Mucosa of rectum (tissue), 2 donors: ENCODE data around the gene NTSR1.

Source experiments
- H3K27ac ChIP-seq, 2 donors: one replicate each; pipeline ENCODE4 v1.7.0; 2013; ENCODE audit warnings: inconsistent platforms in 2 of 2, low read depth in 2 of 2, low read length in 2 of 2
- H3K27me3 ChIP-seq, 2 donors: one replicate each; pipeline ENCODE4 v1.7.0; 2013; ENCODE audit warnings: low read length in 2 of 2; ENCODE audit not compliant: control insufficient read depth in 2 of 2, insufficient read depth in 2 of 2
- H3K36me3 ChIP-seq, 2 donors: one replicate each; pipeline ENCODE4 v1.7.0; 2013; ENCODE audit warnings: low read length in 2 of 2; ENCODE audit not compliant: control insufficient read depth in 2 of 2, insufficient read depth in 2 of 2
- H3K4me1 ChIP-seq, 2 donors: one replicate each; pipeline ENCODE4 v1.7.0; 2013; ENCODE audit warnings: low read length in 2 of 2, mild to moderate bottlenecking in 1 of 2; ENCODE audit not compliant: control insufficient read depth in 2 of 2, insufficient read depth in 2 of 2
- H3K4me3 ChIP-seq, 2 donors: one replicate each; pipeline ENCODE4 v1.7.0; 2013; ENCODE audit warnings: low read length in 2 of 2
- H3K9ac ChIP-seq, 2 donors: one replicate each; pipeline ENCODE4 v1.7.0; 2013; ENCODE audit warnings: low read length in 2 of 2, low read depth in 1 of 2, mild to moderate bottlenecking in 1 of 2
- H3K9me3 ChIP-seq, 2 donors: one replicate each; pipeline ENCODE4 v1.7.0; 2013; ENCODE audit warnings: low read length in 2 of 2; ENCODE audit not compliant: control insufficient read depth in 2 of 2
- donor health status: healthy.
- donor health status: Normal muscosa, but diverticular disease.

The NTSR1 gene

DNA sequence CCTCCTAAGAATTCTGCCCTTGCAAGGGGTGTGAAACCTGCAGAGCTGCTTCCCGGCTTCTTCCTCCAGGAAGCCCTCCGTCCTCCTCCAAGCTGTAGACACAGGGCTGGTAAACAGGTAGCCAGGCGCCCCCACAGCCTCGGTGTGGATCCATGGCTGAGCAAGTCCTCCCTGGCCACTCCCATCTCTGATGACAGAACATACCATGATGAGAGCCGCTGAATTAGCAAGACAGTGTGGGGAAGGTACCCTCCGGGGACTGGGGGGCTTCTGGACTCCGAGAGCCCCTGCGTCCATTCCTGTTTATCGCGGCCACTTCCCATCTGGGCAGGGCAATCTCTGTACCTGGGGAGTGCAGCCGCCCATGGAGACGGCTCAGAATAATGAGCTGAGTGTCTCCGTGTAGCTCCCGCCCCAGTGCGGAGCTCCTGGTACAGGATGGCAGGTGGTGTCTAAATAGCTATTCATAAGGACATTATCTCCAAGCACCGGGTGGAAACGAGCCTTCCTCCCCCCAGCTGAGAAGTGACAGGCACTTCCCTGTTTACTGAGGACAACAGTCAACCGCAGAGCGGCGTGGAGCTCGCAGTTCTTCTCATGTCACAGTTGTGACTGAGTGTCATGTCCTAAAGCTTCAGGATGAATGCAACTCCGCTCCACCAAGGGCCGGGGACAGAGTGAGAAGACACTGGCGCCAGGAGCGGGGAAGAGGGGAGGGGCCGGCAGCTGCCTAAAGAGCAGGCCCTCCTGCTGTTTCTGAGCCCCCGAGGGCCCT, 22.7 kb upstream of the NTSR1 start:
- H3K27me3 ChIP-seq, result peaks cover 4 to 7% of the 10 kb centered on the region in 2 donors
- no peak overlapping the region for H3K4me3 ChIP-seq
- H3K27ac ChIP-seq, result peak overlapping the region in 1 of 2 donors; percentile 19

DNA sequence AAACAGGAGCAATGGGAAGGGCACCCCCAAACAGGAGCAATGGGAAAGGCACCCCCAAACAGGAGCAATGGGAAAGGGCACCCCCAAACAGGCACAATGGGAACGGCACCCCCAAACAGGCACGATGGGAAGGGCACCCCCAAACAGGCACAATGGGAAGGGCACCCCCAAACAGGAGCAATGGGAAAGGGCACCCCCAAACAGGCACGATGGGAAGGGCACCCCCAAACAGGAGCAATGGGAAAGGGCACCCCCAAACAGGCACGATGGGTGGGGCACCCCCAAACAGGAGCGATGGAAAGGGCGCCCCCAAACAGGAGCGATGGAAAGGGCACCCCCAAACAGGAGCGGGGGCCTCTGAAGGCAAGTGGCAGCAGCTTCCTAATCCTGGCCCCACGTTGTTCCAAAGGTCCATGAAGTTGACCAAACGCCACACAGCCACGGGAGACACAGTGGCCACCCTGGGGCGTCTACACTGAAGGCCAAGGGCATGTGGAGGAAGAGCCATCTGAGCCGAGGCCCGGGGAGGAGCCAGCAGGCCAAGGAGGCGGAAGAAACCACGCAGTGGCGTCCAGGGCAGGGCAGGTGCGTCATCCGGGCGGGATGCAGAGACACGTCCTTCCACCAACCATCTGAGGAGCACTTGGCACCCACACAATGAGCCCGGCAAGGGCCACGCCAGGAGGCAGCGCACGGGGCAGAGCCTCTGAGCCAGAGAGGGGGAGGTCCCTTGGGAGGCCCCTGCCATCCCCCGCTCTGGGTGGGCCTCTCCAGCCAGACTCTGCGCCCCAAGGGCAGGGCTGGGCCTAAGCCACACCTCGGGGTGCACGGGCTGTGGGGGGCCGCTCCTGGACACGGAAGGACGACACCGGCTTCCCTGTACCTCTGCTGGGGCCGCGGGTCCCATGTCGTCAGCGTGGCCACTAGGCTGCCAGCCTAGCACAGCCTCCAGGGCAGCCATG, 21.5 kb upstream of the NTSR1 start:
- Histone ChIP-seq H3K9ac (no peak overlapping the region), H3K4me3 (no peak overlapping the region), H3K27ac (no peak overlapping the region), H3K27me3 (peaks cover 4 to 7% of the 10 kb centered on the region in 2 donors), H3K4me1 (peaks cover 3 to 8% of the 10 kb centered on the region in 2 donors), H3K9me3 (no peaks in the 10 kb centered on the region), H3K36me3 (no peaks in the 10 kb centered on the region)

More for the DNA sequence above, 22.7 kb upstream of the NTSR1 start:
- Histone ChIP-seq H3K9me3 (no peaks in the 10 kb centered on the region), H3K4me1 (peaks cover 3 to 8% of the 10 kb centered on the region in 2 donors), H3K9ac (no peak overlapping the region), H3K36me3 (no peaks in the 10 kb centered on the region)

DNA sequence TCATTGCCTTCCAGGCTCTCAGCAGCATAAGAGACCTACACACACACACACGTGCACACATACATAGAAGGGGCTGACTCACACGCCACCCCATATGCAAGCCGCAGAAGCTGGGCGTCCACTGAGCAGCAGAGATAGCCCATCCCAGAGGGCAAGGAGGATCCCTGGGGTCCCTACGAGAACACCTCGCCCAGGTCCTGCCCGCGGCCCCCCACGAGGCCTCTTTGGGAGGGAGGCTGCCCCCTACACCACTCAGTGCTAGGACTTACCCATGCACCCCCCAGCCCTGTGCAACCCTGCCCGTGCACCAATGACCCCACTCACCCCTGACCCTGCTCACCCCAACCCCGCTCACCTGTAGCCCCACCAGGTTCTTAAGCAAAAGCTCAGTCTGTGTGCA, 20.6 kb upstream of the NTSR1 start:
- Histone ChIP-seq H3K9ac (no peak overlapping the region), H3K4me3 (no peak overlapping the region), H3K36me3 (no peaks in the 10 kb centered on the region), H3K27me3 (peaks cover 4 to 7% of the 10 kb centered on the region in 2 donors), H3K27ac (no peak overlapping the region), H3K9me3 (no peaks in the 10 kb centered on the region), H3K4me1 (peaks cover 3 to 8% of the 10 kb centered on the region in 2 donors)

DNA sequence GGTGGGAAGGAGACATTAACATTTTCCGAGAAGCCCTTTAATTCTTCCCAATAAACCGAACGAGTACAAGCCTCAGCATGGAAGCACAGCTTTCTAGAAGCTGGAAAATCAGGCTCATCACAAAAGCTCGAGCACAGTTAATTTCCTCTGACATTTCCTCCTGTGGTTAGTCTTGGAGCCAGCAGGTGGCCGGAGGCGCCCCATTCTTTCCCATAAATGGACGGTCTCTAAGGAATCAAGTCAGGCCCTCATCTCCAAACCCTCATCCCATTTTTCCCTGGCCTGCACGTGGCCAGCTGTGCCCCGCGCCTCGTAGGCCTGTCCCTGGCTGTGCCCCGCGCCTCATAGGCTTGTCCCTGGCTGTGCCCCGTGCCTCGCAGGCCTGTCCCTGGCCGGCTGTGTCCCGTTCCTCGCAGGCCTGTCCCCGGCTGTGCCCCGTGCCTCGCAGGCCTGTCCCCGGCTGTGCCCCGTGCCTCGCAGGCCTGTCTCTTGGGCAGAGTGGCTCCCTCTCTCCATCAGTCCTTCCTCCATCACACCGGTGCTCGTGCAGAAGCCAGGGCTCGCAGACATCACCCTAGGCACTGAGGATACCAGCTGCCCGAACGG, 19.7 kb upstream of the NTSR1 start:
- Histone ChIP-seq H3K27me3 (peaks cover 4 to 7% of the 10 kb centered on the region in 2 donors), H3K27ac (no peak overlapping the region), H3K9ac (no peak overlapping the region), H3K9me3 (no peaks in the 10 kb centered on the region), H3K4me1 (peaks cover 3 to 8% of the 10 kb centered on the region in 2 donors), H3K36me3 (no peaks in the 10 kb centered on the region), H3K4me3 (no peak overlapping the region)

DNA sequence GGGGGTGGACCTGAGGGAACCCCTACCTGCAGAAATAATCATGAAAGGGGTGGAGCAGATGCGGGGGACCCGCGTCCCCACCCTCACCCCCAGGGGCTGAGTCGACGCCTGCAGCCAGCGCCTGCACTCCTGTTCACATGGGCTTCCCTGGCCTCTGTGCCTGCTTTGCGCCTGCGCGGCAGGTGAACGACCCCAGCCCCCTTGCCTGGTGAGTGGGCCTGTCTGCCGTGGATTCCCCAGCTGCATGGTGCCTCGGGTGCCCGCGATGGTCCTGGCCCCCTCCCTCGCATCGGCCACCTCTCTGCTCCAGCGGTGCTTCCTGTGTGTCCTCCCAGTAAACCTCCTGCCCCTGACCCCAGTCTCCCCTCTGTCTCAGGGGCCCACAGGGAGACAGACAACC, 18.8 kb upstream of the NTSR1 start:
- Histone ChIP-seq H3K4me1 (peaks cover 3 to 8% of the 10 kb centered on the region in 2 donors), H3K36me3 (no peaks in the 10 kb centered on the region), H3K27ac (no peak overlapping the region), H3K27me3 (peaks cover 4 to 7% of the 10 kb centered on the region in 2 donors), H3K4me3 (no peak overlapping the region), H3K9ac (no peak overlapping the region), H3K9me3 (no peaks in the 10 kb centered on the region)

DNA sequence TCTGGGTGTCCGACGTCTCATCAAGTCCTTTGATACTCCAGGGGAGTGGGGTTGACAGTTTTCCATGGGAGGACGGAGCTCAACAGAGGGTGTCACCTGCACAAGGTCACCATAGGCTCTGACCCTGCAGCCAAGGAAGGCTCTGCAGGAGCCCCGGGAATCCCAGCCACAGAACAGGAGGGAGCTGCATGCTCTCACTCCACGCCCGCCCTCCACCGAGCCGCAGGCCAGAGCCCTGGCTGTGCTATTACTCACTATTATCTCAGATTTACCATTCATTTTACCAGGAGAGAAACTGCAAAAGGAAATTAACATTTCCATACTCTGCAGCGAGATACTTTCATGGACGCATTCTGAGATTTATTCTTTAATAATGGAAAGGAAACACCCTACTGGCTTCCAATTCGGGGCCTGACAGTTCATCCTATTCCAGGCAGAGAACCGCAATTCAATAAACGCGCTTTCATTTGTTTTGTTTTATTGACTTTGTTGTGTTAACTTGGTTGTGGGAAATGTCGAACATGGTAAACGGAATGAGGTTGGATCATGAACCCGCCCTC, 18.3 kb upstream of the NTSR1 start:
- Histone ChIP-seq H3K27ac (no peak overlapping the region), H3K4me1 (peaks cover 3 to 8% of the 10 kb centered on the region in 2 donors), H3K36me3 (no peaks in the 10 kb centered on the region), H3K4me3 (no peak overlapping the region), H3K9me3 (no peaks in the 10 kb centered on the region), H3K9ac (no peak overlapping the region), H3K27me3 (peaks cover 6 to 8% of the 10 kb centered on the region in 2 donors)

DNA sequence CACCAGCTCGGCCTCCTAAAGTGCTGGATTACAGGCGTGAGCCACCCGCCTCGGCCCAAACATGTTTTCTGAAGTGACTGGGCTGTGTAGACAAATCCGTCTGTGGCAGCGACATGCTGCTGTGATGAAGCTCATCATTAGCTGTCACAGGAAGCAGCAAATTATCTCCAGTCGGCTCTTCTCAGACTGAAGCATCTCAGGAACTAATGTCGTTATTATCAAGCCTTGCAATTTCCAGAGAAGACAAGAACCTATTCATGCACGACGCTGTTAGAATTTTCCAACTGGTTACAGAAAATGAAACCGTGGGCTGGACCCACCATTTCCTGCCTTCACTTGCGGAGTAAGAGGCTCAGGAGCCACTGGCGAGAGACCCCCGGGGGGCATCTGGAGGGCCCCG, 17.1 kb upstream of the NTSR1 start:
- Histone ChIP-seq H3K27me3 (peaks cover 0 to 12% of the 10 kb centered on the region in 2 donors), H3K9ac (no peak overlapping the region), H3K36me3 (no peaks in the 10 kb centered on the region), H3K4me3 (no peak overlapping the region), H3K9me3 (no peaks in the 10 kb centered on the region), H3K27ac (no peak overlapping the region), H3K4me1 (no peaks in the 10 kb centered on the region)

DNA sequence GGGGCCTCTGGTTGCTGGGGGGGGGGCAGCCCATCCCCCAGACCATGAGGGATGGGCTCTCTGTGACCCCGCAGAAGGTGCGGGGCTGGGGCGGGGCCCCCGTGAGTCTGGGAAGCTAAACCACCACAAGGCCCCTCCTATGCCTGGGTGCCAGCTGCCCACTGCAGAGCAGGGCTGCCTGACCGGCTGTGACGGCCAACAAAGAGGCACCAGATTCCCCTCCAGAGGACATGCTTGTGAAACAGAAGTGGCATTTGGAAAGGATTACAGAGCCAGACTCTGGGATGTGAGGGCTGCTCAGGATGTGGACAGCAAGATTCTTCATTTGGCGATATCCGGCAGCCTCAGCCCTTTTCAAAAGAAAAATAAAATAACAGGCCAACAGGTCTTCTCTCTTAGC, 16.5 kb upstream of the NTSR1 start:
- peaks cover 0 to 12% of the 10 kb centered on the region in 2 donors for H3K27me3 ChIP-seq
- no peaks in the 10 kb centered on the region for H3K9me3 ChIP-seq
- no peak overlapping the region for H3K9ac ChIP-seq
- H3K4me3 ChIP-seq, result no peak overlapping the region
- no peak overlapping the region for H3K27ac ChIP-seq
- no peaks in the 10 kb centered on the region for H3K36me3 ChIP-seq
- peaks cover 0 to 3% of the 10 kb centered on the region in 2 donors for H3K4me1 ChIP-seq

DNA sequence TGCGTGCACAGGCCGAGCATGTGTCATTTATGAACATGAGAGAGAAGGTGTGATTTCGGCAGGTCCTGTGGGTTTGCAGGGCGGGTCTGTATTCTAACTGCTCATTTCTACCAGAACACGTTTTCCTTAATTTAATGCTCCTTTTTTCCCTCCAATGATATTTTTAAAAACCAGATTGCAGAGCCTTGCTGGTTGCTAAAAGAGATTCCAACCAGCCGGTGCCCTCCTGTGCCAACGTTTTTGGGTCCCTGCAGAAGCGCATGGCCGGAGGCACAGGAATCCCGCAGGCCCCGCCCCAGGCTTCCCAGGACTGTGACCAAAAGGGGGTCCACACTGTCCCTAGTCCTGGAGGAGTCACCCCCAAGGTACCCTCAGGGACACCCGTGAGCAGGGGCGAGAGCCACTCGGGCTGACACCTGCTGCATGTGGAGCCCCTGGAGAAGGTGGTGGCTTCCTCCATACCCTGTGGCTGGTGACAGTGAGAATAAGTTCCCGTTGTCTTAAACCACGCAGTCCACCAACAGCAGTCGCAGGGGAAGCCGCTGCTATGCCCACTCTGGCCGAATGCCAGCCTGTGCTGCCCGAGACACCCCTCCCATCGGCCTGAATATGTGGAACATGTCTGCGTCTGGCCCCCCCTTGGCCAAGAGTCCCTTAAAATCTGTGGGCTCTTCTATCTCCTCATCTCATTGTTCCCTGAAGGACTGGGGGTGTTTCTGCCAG, 15.7 kb upstream of the NTSR1 start:
- Histone ChIP-seq H3K27ac (no peak overlapping the region), H3K9me3 (no peaks in the 10 kb centered on the region), H3K9ac (no peak overlapping the region), H3K4me3 (no peak overlapping the region), H3K36me3 (no peaks in the 10 kb centered on the region), H3K27me3 (peaks cover 0 to 12% of the 10 kb centered on the region in 2 donors), H3K4me1 (peaks cover 0 to 3% of the 10 kb centered on the region in 2 donors)
